Peyer's patch (tissue), 4 donors: Measurements from ENCODE around the gene UBE2L6.

Experiments used
- CTCF ChIP-seq, 6 experiments: fragments of 450-650 bp in 4 of 6; fragments of 200-600 bp in 2 of 6; sonication (generic) in 1 of 6; IDR thresholded peaks; one replicate each; pipeline ENCODE4 v1.5.1; 2017 to 2019; ENCODE audit warnings: antibody characterized with exemption in 6 of 6, mild to moderate bottlenecking in 3 of 6, moderate library complexity in 1 of 6
- POLR2A ChIP-seq, 2 donors: fragments of 450-650 bp; IDR thresholded peaks; one replicate each; pipeline ENCODE4 v1.5.1; 2017; ENCODE audit warnings: antibody characterized with exemption in 2 of 2, mild to moderate bottlenecking in 2 of 2, moderate library complexity in 2 of 2

GRCh38 chr11:57541169-57541568 lies 26.3 kb downstream of the UBE2L6 start:
- TF ChIP-seq CTCF (IDR thresholded peaks at IDR 0.05) (no peak), POLR2A (IDR thresholded peaks at IDR 0.05) (no peak)
